AG10803 (cell line): ENCODE measurements around the gene ECD.
"Not testable (repeated sequence)": the region's sequence is repeated elsewhere in the genome, so short reads cannot be mapped to it uniquely, and the experiment has no call there.

ENCODE experiments used
- DNase-seq: peaks from one replicate; pipeline ENCODE4 v3.0.0; 2010; ENCODE audit warnings: low read depth
- H3K4me3 ChIP-seq: 2 replicates; pipeline ENCODE4 v1.5.1; 2011; ENCODE audit warnings: mild to moderate bottlenecking, low read length, control low read depth
- TF ChIP-seq, protein P1 (sequence below): conservative IDR thresholded peaks from 2 replicates; pipeline ENCODE4 v1.5.1; 2011; ENCODE audit warnings: mild to moderate bottlenecking, low read length, control low read depth, inconsistent platforms

The ECD gene

GRCh38 chr10:73119457-73119856 is 48.4 kb downstream of the ECD start:
- no peak for DNase-seq
- TF ChIP-seq, protein P1, sequence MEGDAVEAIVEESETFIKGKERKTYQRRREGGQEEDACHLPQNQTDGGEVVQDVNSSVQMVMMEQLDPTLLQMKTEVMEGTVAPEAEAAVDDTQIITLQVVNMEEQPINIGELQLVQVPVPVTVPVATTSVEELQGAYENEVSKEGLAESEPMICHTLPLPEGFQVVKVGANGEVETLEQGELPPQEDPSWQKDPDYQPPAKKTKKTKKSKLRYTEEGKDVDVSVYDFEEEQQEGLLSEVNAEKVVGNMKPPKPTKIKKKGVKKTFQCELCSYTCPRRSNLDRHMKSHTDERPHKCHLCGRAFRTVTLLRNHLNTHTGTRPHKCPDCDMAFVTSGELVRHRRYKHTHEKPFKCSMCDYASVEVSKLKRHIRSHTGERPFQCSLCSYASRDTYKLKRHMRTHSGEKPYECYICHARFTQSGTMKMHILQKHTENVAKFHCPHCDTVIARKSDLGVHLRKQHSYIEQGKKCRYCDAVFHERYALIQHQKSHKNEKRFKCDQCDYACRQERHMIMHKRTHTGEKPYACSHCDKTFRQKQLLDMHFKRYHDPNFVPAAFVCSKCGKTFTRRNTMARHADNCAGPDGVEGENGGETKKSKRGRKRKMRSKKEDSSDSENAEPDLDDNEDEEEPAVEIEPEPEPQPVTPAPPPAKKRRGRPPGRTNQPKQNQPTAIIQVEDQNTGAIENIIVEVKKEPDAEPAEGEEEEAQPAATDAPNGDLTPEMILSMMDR: no peak
- H3K4me3 ChIP-seq: no peak overlapping the region

DNA sequence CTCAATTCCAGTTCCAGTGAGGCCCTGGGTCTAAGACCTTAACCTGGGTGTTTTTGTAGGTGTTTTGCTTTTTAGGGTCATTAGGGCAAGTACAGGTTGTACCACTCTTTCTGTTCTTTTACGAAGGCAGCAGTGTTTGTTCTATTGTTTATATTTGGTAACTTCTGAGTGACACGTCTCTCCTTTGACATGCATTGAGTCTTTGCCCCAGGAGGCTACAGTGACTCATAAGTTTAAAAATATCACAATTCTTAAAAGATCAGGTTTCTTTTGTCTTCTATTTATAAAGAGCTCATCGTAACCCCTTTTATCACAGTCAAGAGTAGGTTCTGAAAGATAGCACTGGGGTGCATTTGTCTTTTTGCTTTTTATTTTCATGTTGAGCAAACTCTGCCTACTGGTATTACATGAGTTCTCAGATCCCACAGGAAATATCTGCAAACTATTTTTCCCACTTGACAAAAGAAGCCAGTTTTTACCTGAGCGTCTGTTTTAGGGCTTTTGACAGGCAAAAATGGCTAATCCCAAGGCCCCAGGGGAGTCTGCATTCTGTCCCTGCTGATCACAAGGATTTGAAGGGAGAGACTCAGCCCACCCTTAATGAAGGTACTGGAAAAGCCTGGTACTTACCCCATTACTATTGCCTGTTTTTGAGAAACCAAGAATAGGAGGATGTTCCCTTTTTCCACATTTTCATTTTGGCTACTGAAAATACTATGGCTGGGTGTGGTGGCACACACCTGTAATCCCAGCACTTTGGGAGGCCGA is 49.6 kb downstream of the ECD start:
- no peak for DNase-seq
- TF ChIP-seq, protein P1: no peak
- H3K4me3 ChIP-seq: no peak overlapping the region

- TF ChIP-seq, protein P1: no peak
- no peak for DNase-seq
- no peak overlapping the region for H3K4me3 ChIP-seq
These were observed 51.8 kb downstream of the ECD start for GRCh38 chr10:73116017-73116416.

GRCh38 chr10:73113551-73113950 is 54.3 kb downstream of the ECD start:
- TF ChIP-seq, protein P1: no peak
- no peak overlapping the region for H3K4me3 ChIP-seq
- DNase-seq: peak; percentile 56

GRCh38 chr10:73112032-73112431 is 55.8 kb downstream of the ECD start:
- not testable (repeated sequence) for H3K4me3 ChIP-seq

DNA sequence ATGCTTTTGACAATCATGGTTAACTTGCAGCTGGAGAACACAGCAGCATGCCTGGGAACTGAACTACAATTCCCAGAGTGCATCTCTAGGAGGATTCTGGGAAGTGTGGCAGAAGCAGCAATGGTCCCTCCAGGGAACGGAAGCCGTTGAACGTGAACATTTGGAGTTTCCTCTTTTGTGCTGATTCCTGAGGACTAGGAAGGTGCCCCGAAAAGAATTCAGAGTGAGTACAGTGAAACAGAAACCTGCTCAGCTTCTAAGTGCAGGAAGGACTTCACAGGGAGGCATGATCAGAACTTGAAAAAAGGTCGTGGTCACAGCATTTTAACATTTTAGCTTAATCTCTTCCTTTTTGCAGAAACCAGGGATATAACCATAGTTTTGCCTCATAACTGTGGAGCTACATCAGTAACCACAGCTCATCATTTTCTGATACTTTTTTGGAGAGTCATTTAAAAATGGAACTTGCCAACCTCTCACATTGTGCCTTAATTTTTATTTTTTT is 57.4 kb downstream of the ECD start, which contains the start of gene NUDT13:
Gene NUDT13, plus strand, starts transcription at position 111 of the 505 bp plus-strand sequence. CDS start 3,911 bp downstream, outside the sequence.
- H3K4me3 ChIP-seq: peak within 1 kb of the TSS; percentile 68
- DNase-seq: peak; percentile 76
- TF ChIP-seq, protein P1: no peak

More at GRCh38 chr10:73112032-73112431, 55.8 kb downstream of the ECD start:
- not testable (repeated sequence) for DNase-seq

GRCh38 chr10:73109248-73109652 is 58.6 kb downstream of the ECD start:
- H3K4me3 ChIP-seq, DNase-seq: not testable (repeated sequence)

- no peak overlapping the region for H3K4me3 ChIP-seq
- TF ChIP-seq, protein P1: no peak
- DNase-seq: no peak
These were observed 61.5 kb downstream of the ECD start for GRCh38 chr10:73106301-73106700.
